Frontal cortex (tissue), 4 donors: Measurements from ENCODE around the gene SRPRA. TPM values are rescaled to one million over a fixed set of nuclear protein-coding genes. Genes with fewer than 3 reads are reported as not detected.
A peak's percentile ranks its signal among the peaks of the same experiment; 100 is the strongest.
"Not testable (repeated sequence)": the region's sequence is repeated elsewhere in the genome, so short reads cannot be mapped to it uniquely, and the experiment has no call there.

Experiments used
- DNase-seq, 2 donors: peaks; one replicate each; pipeline ENCODE4 v3.0.0; 2012; ENCODE audit warnings: low spot score in 2 of 2
- FAIRE-seq: peaks from 2 replicates; lab custom pipeline; 2012; peaks lifted over from hg19 to GRCh38; lab: Jason Lieb, UNC
- total RNA-seq: library from RNA; depleted of rRNA; stranded (reverse); fragments of >200 nt; gene quantifications from one replicate; pipeline ENCODE4 v1.2.3, GENCODE V29; 2014
- donor health status: control.
- donor health status: control.
- donor health status: control.

Gene SRPRA
- total RNA-seq, 1 donor from 2014 or later: 6.9 TPM

- no peak for DNase-seq
- FAIRE-seq: no peak
These were observed 16.1 kb upstream of the SRPRA start for GRCh38 chr11:126284829-126285228.

- DNase-seq (peak; percentile 66 to 69), FAIRE-seq (no peak)
These were observed 14.3 kb upstream of the SRPRA start, which contains the start of gene TIRAP for GRCh38 chr11:126282736-126283591. Gene TIRAP, plus strand, starts transcription at chr11:126283093. Its CDS starts 7,802 bp downstream, at chr11:126290895.

GRCh38 chr11:126282361-126282735 lies 13.7 kb upstream of the SRPRA start:
- FAIRE-seq (no peak), DNase-seq (peak in 1 of 2 donors; percentile 46)

GRCh38 chr11:126281666-126282175 lies 13.0 kb upstream of the SRPRA start:
- FAIRE-seq (no peak), DNase-seq (no peak)

- no peak for FAIRE-seq
- DNase-seq: no peak
These were observed 12.6 kb upstream of the SRPRA start for GRCh38 chr11:126281245-126281644.

GRCh38 chr11:126280595-126280994 lies 11.9 kb upstream of the SRPRA start:
- FAIRE-seq: no peak
- no peak for DNase-seq

GRCh38 chr11:126279191-126279590 lies 10.5 kb upstream of the SRPRA start:
- FAIRE-seq (no peak), DNase-seq (no peak)

GRCh38 chr11:126277780-126278179 lies 9.1 kb upstream of the SRPRA start:
- FAIRE-seq: no peak
- DNase-seq: no peak

GRCh38 chr11:126277322-126277721 lies 8.6 kb upstream of the SRPRA start:
- FAIRE-seq (no peak), DNase-seq (no peak)

GRCh38 chr11:126268361-126268707 lies 361 bp downstream of the SRPRA start:
- DNase-seq (no peak), FAIRE-seq (no peak)

- FAIRE-seq: no peak
- DNase-seq: no peak
These were observed 1.0 kb downstream of the SRPRA start for GRCh38 chr11:126267650-126268049.

- DNase-seq: no peak
- no peak for FAIRE-seq
These were observed 2.9 kb downstream of the SRPRA start for GRCh38 chr11:126265811-126266210.

- FAIRE-seq (no peak), DNase-seq (no peak)
These were observed 5.2 kb downstream of the SRPRA start for GRCh38 chr11:126263489-126263888.

- FAIRE-seq (no peak), DNase-seq (no peak)
These were observed 6.5 kb downstream of the SRPRA start for GRCh38 chr11:126262216-126262615.

- FAIRE-seq: no peak
- DNase-seq: no peak
These were observed 10.9 kb downstream of the SRPRA start for GRCh38 chr11:126257764-126258163.

GRCh38 chr11:126257144-126257543 lies 11.6 kb downstream of the SRPRA start:
- DNase-seq: no peak
- FAIRE-seq: no peak

- DNase-seq (no peak), FAIRE-seq (no peak)
These were observed 12.5 kb downstream of the SRPRA start for GRCh38 chr11:126256216-126256615.

- DNase-seq, FAIRE-seq: not testable (repeated sequence)
These were observed 13.2 kb downstream of the SRPRA start for GRCh38 chr11:126255507-126255906.

- no peak for FAIRE-seq
These were observed 13.9 kb downstream of the SRPRA start for GRCh38 chr11:126254819-126255218.

GRCh38 chr11:126253265-126253664 lies 15.4 kb downstream of the SRPRA start:
- DNase-seq (no peak), FAIRE-seq (no peak)

More at GRCh38 chr11:126254819-126255218, 13.9 kb downstream of the SRPRA start:
- DNase-seq: no peak

- no peak for FAIRE-seq
These were observed 22.1 kb downstream of the SRPRA start for GRCh38 chr11:126246636-126247035.

GRCh38 chr11:126233391-126233790 lies 35.3 kb downstream of the SRPRA start:
- FAIRE-seq: no peak
- DNase-seq: no peak

More at GRCh38 chr11:126246636-126247035, 22.1 kb downstream of the SRPRA start:
- DNase-seq: no peak
